ENCODE results near the gene ART3. TPM values are rescaled to one million over a fixed set of nuclear protein-coding genes. Genes with fewer than 3 reads are reported as not detected.
A peak's percentile ranks its signal among the peaks of the same experiment; 100 is the strongest.

Gene ART3
- total and polyA plus RNA-seq, 5 experiments from 2014 or later, result not detected

DNA sequence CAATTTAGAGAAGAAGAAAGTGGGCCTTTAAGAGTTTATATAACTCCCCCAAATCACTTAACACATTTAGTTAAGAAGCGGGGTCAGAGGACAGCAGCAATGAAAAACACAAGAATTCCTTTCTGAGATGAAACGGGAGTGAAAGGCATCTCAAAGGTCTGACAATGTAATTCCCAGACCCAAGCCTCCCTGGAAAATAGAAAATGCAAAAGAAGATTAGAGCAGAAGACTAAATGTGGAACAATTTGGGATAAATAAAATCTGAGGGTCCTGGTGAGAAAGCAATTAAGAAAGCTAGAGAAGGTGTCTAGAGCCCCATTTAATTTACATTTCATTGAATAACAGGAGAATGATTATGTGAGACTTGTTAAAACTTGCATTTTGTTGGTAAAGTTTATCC is 19.1 kb upstream of the ART3 start:
- H3K4me3 Mint-ChIP-seq, result no peak overlapping the region
- H3K36me3 Mint-ChIP-seq, result no peaks in the 10 kb centered on the region
- H3K4me1 Mint-ChIP-seq, result peaks cover 0 to 9% (median 0%) of the 10 kb centered on the region in 4 donors
- peaks cover 9 to 26% (median 10%) of the 10 kb centered on the region in 5 donors for H3K27me3 Mint-ChIP-seq
- H3K9me3 Mint-ChIP-seq, result no peaks in the 10 kb centered on the region
- ATAC-seq, result no peak
- no peak for DNase-seq
- H3K27ac Mint-ChIP-seq, result no peak overlapping the region
- POLR2A ChIA-PET, result no interaction called here

- no peaks in the 10 kb centered on the region for H3K36me3 Mint-ChIP-seq
- ATAC-seq (no peak), DNase-seq (no peak)
- no peaks in the 10 kb centered on the region for H3K9me3 Mint-ChIP-seq
- POLR2A ChIA-PET, result no interaction called here
- peaks cover 9 to 26% (median 13%) of the 10 kb centered on the region in 5 donors for H3K27me3 Mint-ChIP-seq
- no peak overlapping the region for H3K27ac Mint-ChIP-seq
- peaks cover 0 to 24% (median 0%) of the 10 kb centered on the region in 4 donors for H3K4me1 Mint-ChIP-seq
- H3K4me3 Mint-ChIP-seq, result no peak overlapping the region
Measured at GRCh38 chr4:76058302-76058701, 16.2 kb upstream of the ART3 start.

DNA sequence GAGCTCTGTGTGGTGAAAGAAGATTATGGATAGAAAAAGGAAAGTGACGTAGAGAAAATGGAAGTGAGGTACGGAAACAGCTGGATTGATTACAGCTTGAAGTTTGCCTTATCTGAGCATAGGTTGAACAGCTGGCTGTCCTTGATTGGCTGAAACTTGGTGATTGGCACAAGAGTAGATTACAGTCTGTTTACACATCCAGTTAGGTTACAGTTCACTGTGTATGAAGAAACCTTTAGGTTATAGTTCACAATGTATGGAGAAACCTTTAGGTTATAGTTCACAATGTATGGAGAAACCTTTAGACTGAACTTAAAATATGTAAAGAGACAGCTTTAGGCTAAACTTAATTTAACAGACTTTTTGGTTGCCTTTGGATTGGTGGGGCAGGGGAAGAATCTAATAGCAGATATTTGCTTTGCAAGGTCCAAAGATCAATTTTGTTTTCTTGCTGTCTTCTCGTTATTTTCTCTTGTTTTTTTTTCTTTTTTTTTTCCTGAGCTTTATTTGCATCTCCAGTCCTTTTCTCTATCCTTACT is 15.6 kb upstream of the ART3 start:
- Mint-ChIP-seq H3K27me3 (peaks cover 6 to 22% (median 13%) of the 10 kb centered on the region in 5 donors), H3K4me1 (peaks cover 0 to 24% (median 0%) of the 10 kb centered on the region in 4 donors), H3K27ac (no peak overlapping the region), H3K4me3 (no peak overlapping the region), H3K36me3 (no peaks in the 10 kb centered on the region), H3K9me3 (no peaks in the 10 kb centered on the region)
- ATAC-seq (no peak), DNase-seq (no peak)
- POLR2A ChIA-PET, result no interaction called here

DNA sequence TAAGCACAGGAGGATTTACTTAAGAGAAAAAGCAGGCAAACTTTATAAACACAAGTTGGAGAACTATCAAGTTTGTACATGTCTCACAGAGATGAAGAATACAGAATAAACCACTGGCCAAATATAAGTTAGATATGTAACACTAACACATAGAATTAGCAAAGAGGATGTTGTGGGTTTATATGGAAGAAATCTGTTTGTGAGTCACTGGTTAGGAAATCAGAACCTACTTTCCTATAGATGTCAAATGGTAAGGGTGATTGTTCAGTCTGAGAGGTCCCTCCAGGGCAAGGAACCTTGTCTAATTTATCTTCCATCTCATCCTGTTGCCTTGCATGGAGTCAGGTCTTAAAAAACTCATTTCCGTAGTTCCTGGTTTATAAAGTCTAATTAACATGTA is 14.8 kb upstream of the ART3 start:
- DNase-seq (no peak), ATAC-seq (no peak)
- Mint-ChIP-seq H3K27me3 (peaks cover 8 to 22% (median 13%) of the 10 kb centered on the region in 5 donors), H3K4me3 (no peak overlapping the region), H3K9me3 (no peaks in the 10 kb centered on the region), H3K36me3 (no peaks in the 10 kb centered on the region), H3K4me1 (peaks cover 0 to 24% (median 0%) of the 10 kb centered on the region in 4 donors), H3K27ac (no peak overlapping the region)
- POLR2A ChIA-PET, result no interaction called here

DNA sequence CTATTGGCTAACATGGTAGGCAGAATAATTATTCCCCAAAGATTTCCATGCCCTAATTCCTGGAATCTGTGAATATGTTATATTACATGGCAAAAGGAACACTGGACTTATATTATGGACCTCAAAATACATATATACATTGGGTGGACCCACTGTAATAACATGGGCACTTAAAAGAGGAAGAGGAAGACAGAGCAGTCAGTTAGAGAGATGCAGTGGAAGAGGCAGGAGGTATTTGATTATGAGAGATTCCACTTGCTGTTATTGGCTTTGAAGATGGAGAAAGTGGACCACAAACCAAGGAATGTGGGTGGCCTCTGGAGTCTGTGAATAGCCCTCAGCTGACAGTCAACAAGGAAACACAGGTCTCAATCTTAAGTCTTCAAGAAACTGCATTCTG is 14.0 kb upstream of the ART3 start:
- Mint-ChIP-seq H3K36me3 (no peaks in the 10 kb centered on the region), H3K9me3 (no peaks in the 10 kb centered on the region), H3K4me1 (peaks cover 0 to 17% (median 0%) of the 10 kb centered on the region in 4 donors), H3K27me3 (peaks cover 7 to 19% (median 11%) of the 10 kb centered on the region in 5 donors), H3K4me3 (no peak overlapping the region), H3K27ac (no peak overlapping the region)
- ATAC-seq, result no peak
- POLR2A ChIA-PET, result no interaction called here
- DNase-seq, result no peak

DNA sequence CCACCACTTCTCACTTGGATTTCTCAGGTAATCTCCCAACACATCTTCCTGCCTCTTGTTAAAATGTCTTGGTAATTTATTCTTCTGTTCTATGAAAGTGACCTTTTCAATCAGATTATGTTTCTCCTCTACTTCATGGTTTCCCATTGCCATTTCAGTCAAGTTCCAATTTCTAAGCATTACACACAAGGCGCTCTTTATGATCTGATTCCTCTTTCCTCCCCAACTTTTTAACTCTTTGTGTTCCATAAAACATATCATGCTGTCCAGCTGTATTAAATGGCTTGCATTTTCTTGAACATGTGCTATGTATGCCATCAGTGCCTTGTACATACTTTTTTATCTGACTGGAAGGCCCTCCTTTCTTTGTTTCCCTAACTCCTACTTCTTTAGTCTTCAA is 13.1 kb upstream of the ART3 start:
- H3K27me3 Mint-ChIP-seq, result peaks cover 3 to 14% (median 5%) of the 10 kb centered on the region in 5 donors
- peaks cover 0 to 17% (median 0%) of the 10 kb centered on the region in 4 donors for H3K4me1 Mint-ChIP-seq
- no peak overlapping the region for H3K27ac Mint-ChIP-seq
- H3K9me3 Mint-ChIP-seq, result no peaks in the 10 kb centered on the region
- POLR2A ChIA-PET, result no interaction called here
- ATAC-seq (no peak), DNase-seq (no peak)
- H3K4me3 Mint-ChIP-seq, result no peak overlapping the region
- H3K36me3 Mint-ChIP-seq, result no peaks in the 10 kb centered on the region

DNA sequence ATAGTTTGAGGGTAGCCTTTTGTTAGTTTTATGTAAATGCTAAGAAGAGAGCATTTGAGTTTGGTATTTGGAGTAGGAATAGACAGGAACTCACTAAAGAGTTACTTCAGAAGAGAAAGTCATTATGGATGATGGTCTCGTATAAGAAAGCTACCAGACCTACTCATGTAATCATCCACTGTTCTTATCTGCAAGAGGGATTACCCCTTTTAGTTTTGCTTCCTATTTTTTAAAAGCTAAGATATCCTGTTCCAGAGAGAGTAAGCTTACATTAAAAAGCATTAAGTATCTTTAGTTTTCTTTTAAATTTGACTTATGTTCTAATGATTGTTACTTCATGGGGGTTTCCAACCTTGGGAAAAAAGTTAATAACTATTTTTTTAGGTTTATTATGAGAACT is 12.5 kb upstream of the ART3 start:
- no peaks in the 10 kb centered on the region for H3K36me3 Mint-ChIP-seq
- H3K4me3 Mint-ChIP-seq, result no peak overlapping the region
- H3K27me3 Mint-ChIP-seq, result peaks cover 0 to 13% (median 5%) of the 10 kb centered on the region in 5 donors
- POLR2A ChIA-PET, result interaction anchor here (0.7 kb wide), 1 partner anchor 847 kb away, joined by 3 read pairs; no protein-coding TSS in a partner anchor
- H3K9me3 Mint-ChIP-seq, result no peaks in the 10 kb centered on the region
- DNase-seq (no peak), ATAC-seq (no peak)
- H3K27ac Mint-ChIP-seq, result no peak overlapping the region
- H3K4me1 Mint-ChIP-seq, result peaks cover 0 to 17% (median 0%) of the 10 kb centered on the region in 4 donors

GRCh38 chr4:76066546-76066945 is 8.0 kb upstream of the ART3 start:
- DNase-seq (no peak), ATAC-seq (no peak)
- H3K4me3 Mint-ChIP-seq, result no peak overlapping the region
- H3K36me3 Mint-ChIP-seq, result no peaks in the 10 kb centered on the region
- no peak overlapping the region for H3K27ac Mint-ChIP-seq
- no peaks in the 10 kb centered on the region for H3K9me3 Mint-ChIP-seq
- peaks cover 0 to 6% (median 0%) of the 10 kb centered on the region in 4 donors for H3K4me1 Mint-ChIP-seq
- H3K27me3 Mint-ChIP-seq, result peaks cover 0 to 8% (median 2%) of the 10 kb centered on the region in 5 donors
- POLR2A ChIA-PET, result no interaction called here

- H3K4me1 Mint-ChIP-seq, result no peaks in the 10 kb centered on the region
- peak; percentile 39 to 82 (median 60) for DNase-seq
- no peak overlapping the region for H3K4me3 Mint-ChIP-seq
- peak; percentile 69 to 75 for ATAC-seq
- no peak overlapping the region for H3K27ac Mint-ChIP-seq
- POLR2A ChIA-PET, result no interaction called here
- no peaks in the 10 kb centered on the region for H3K9me3 Mint-ChIP-seq
- no peaks in the 10 kb centered on the region for H3K36me3 Mint-ChIP-seq
- H3K27me3 Mint-ChIP-seq, result peaks cover 0 to 3% (median 2%) of the 10 kb centered on the region in 5 donors
Measured at GRCh38 chr4:76067652-76068286, 6.7 kb upstream of the ART3 start.

DNA sequence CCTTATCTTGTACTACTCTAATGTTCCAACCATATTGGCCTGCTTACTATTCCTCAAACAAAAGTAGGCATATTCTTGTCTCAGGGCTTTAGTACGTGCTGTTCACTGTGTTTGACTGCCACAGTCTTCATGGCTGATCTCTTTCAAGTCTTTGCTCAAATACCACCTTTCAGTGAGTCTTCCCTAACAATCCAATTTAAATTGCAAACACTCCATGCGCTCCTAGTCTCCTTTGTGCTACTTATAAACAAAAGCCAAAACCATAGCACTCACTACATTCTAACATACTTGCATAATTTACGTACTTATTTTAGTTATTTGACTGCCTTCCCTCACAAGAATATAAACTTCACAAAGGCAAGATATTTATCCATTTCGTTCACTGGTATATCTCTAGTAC is 1.7 kb upstream of the ART3 start:
- H3K4me3 Mint-ChIP-seq, result no peak overlapping the region
- POLR2A ChIA-PET, result no interaction called here
- ATAC-seq, result no peak
- no peak overlapping the region for H3K27ac Mint-ChIP-seq
- no peaks in the 10 kb centered on the region for H3K27me3 Mint-ChIP-seq
- no peak for DNase-seq
- no peaks in the 10 kb centered on the region for H3K36me3 Mint-ChIP-seq
- H3K4me1 Mint-ChIP-seq, result no peaks in the 10 kb centered on the region
- no peaks in the 10 kb centered on the region for H3K9me3 Mint-ChIP-seq

GRCh38 chr4:76074993-76075600 is 588 bp downstream of the ART3 start:
- ATAC-seq, result no peak
- H3K36me3 Mint-ChIP-seq, result no peaks in the 10 kb centered on the region
- POLR2A ChIA-PET, result no interaction called here

GRCh38 chr4:76078033-76078613 is 3.6 kb downstream of the ART3 start:
- H3K4me1 Mint-ChIP-seq, result no peaks in the 10 kb centered on the region
- ATAC-seq (no peak), DNase-seq (no peak)
- H3K9me3 Mint-ChIP-seq, result no peaks in the 10 kb centered on the region
- POLR2A ChIA-PET, result no interaction called here
- H3K27me3 Mint-ChIP-seq, result peaks cover 0 to 7% (median 0%) of the 10 kb centered on the region in 5 donors
- H3K36me3 Mint-ChIP-seq, result no peaks in the 10 kb centered on the region
- no peak overlapping the region for H3K27ac Mint-ChIP-seq
- no peak overlapping the region for H3K4me3 Mint-ChIP-seq

More at GRCh38 chr4:76074993-76075600, 588 bp downstream of the ART3 start:
- Mint-ChIP-seq H3K27me3 (peaks cover 0 to 6% (median 0%) of the 10 kb centered on the region in 5 donors), H3K4me3 (no peak overlapping the region), H3K4me1 (no peaks in the 10 kb centered on the region), H3K27ac (no peak overlapping the region), H3K9me3 (no peaks in the 10 kb centered on the region)
- no peak for DNase-seq

DNA sequence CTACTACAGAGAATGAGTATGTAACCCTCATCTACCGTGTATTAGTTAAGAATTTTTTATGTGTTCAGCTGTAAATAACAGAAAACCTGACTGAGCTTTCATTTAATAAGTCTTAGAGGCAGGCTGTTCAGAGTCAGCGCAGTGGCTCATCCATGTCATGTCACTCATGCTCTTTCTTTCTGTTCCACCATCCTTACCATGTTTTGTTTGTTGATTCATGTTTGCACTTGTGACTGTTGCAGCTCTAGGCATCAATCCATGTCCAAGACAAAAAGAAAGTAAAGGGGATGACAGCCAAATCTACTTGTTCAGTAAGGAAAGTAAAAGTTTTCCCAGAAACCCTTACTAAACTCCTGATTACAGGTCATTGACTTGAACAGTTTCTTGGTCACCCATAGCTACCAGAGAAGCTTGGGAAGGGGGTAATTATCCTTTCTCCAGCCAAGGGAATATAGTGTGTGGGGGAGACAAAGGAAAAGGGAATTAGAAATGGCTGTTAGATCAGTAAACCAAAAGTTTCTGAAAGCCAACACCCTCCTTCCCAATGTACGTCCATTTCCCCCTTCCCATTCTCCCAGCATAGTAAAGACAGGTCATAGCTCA is 9.0 kb downstream of the ART3 start:
- POLR2A ChIA-PET, result no interaction called here
- ATAC-seq, result no peak
- Mint-ChIP-seq H3K27me3 (peaks cover 0 to 9% (median 5%) of the 10 kb centered on the region in 5 donors), H3K4me1 (no peaks in the 10 kb centered on the region), H3K36me3 (no peaks in the 10 kb centered on the region), H3K9me3 (no peaks in the 10 kb centered on the region), H3K4me3 (no peak overlapping the region), H3K27ac (no peak overlapping the region)
- no peak for DNase-seq
